HL-60 (cell line): ENCODE data around the gene TIMP1.

ENCODE experiments used
- GABPA ChIP-seq: IDR thresholded peaks from 2 replicates; pipeline ENCODE4 v1.6.1; 2012; ENCODE audit warnings: low read depth
- POLR2AphosphoS5 ChIP-seq: IDR thresholded peaks from 2 replicates; pipeline ENCODE4 v1.6.1; 2012; ENCODE audit warnings: low read depth
- TF ChIP-seq, protein P1 (sequence below): IDR thresholded peaks from one replicate; pipeline ENCODE4 v1.5.1; 2011; ENCODE audit warnings: low read length, control low read depth, inconsistent platforms; ENCODE audit not compliant: insufficient read depth

DNA sequence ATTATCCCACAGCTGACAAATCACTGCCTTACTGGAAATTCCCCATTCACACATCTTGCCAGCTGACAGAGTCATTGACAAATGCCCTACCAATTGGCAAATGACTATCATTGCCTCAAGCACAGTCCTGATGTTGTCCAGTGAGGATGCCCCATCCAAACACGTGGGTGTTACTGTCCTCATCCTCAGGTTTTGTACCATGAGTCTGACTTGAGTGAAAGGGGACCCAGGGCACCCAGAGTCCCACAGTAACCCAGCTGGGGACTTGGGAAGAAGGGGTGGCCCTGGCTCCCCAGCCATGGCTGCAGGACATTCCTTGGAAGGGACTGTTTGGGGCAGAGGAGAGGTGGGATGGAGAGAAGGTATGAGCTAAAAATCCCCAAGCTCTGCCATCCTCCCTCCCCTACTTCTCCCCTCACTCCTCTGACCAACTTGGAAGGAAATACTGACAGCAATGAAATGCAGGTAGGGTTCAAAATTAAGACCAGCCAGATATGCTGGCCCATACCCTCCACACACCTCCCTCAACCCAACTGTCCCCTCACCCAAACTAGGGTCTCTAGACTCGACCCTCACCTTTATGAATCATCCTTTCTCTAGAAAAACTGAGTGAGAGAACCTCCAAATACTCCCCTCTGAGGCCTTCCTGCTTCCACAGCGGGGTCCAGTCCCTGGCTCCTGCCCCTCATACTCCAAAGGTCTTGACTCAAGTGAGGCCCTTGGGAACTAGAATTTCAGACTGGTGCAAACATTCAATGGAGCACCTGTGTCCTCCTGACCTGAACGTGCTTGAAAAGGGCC lies 5.1 kb downstream of the TIMP1 start:
- TF ChIP-seq, protein P1, sequence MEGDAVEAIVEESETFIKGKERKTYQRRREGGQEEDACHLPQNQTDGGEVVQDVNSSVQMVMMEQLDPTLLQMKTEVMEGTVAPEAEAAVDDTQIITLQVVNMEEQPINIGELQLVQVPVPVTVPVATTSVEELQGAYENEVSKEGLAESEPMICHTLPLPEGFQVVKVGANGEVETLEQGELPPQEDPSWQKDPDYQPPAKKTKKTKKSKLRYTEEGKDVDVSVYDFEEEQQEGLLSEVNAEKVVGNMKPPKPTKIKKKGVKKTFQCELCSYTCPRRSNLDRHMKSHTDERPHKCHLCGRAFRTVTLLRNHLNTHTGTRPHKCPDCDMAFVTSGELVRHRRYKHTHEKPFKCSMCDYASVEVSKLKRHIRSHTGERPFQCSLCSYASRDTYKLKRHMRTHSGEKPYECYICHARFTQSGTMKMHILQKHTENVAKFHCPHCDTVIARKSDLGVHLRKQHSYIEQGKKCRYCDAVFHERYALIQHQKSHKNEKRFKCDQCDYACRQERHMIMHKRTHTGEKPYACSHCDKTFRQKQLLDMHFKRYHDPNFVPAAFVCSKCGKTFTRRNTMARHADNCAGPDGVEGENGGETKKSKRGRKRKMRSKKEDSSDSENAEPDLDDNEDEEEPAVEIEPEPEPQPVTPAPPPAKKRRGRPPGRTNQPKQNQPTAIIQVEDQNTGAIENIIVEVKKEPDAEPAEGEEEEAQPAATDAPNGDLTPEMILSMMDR, result no peak
- no peak for TF ChIP-seq GABPA
- TF ChIP-seq POLR2AphosphoS5, result no peak
